Measurements from ENCODE around the gene GABPA. TPM values are rescaled to one million over a fixed set of nuclear protein-coding genes. Genes with fewer than 3 reads are reported as not detected.

GABPA gene
- total RNA-seq, 1 donor from 2014 or later: 16.2 TPM

GRCh38 chr21:25818121-25818520, 83.3 kb downstream of the GABPA start:
- H3K9me3 Mint-ChIP-seq (ENCODE audit: unreplicated experiment): no peaks in the 10 kb centered on the region
- DNase-seq: no peak
- no peaks in the 10 kb centered on the region for H3K4me1 Mint-ChIP-seq (ENCODE audit: low read depth, unreplicated experiment)
- no peak overlapping the region for H3K4me3 Mint-ChIP-seq (ENCODE audit: unreplicated experiment)
- no peaks in the 10 kb centered on the region for H3K36me3 Mint-ChIP-seq (ENCODE audit: unreplicated experiment)
- no peak overlapping the region for H3K27ac Mint-ChIP-seq (ENCODE audit: unreplicated experiment)
- no peaks in the 10 kb centered on the region for H3K27me3 Mint-ChIP-seq (ENCODE audit: unreplicated experiment)
- TF ChIP-seq CTCF (IDR thresholded peaks at IDR 0.05; ENCODE audit: partially characterized antibody, unreplicated experiment): no peak

GRCh38 chr21:25818551-25818950, 83.8 kb downstream of the GABPA start:
- TF ChIP-seq CTCF (IDR thresholded peaks at IDR 0.05; ENCODE audit: partially characterized antibody, unreplicated experiment): no peak
- H3K4me3 Mint-ChIP-seq (ENCODE audit: unreplicated experiment): no peak overlapping the region
- H3K27me3 Mint-ChIP-seq (ENCODE audit: unreplicated experiment): no peaks in the 10 kb centered on the region
- H3K9me3 Mint-ChIP-seq (ENCODE audit: unreplicated experiment): no peaks in the 10 kb centered on the region
- H3K27ac Mint-ChIP-seq (ENCODE audit: unreplicated experiment): no peak overlapping the region
- H3K36me3 Mint-ChIP-seq (ENCODE audit: unreplicated experiment): no peaks in the 10 kb centered on the region
- no peak for DNase-seq
- H3K4me1 Mint-ChIP-seq (ENCODE audit: low read depth, unreplicated experiment): no peaks in the 10 kb centered on the region

Other genes with a start within 250 kb of the GABPA start
- 26.1 TPM for gene MRPL39, start 127.5 kb upstream of the GABPA start, total RNA-seq (ENCODE audit: unreplicated experiment)
- 4.6 TPM for gene JAM2, start 95.7 kb upstream of the GABPA start, total RNA-seq (ENCODE audit: unreplicated experiment)
- gene ATP5PF, start 68 bp upstream of the GABPA start, total RNA-seq (ENCODE audit: unreplicated experiment): 128 TPM